MM.1S (cell line): Measurements from ENCODE around the gene ANO2.

ENCODE experiments used
- DNase-seq: peaks from one replicate; pipeline ENCODE4 v3.0.0-alpha.2; 2015
- H2AFZ ChIP-seq: fragments of 300-600 bp; sonication (generic); 2 replicates; pipeline ENCODE4 v1.6.0; 2016; ENCODE audit warnings: antibody characterized with exemption, low read length
- H3F3A ChIP-seq: fragments of 300-600 bp; sonication (generic); 2 replicates; pipeline ENCODE4 v1.6.1; 2016; ENCODE audit warnings: mild to moderate bottlenecking, antibody characterized with exemption, low read length, moderate library complexity, mixed read lengths; ENCODE audit not compliant: insufficient read depth
- H3K27ac ChIP-seq: fragments of 300-600 bp; sonication (generic); 2 replicates; pipeline ENCODE4 v1.5.1; 2016; ENCODE audit warnings: mild to moderate bottlenecking, low read length
- H3K27me3 ChIP-seq: fragments of 300-600 bp; sonication (generic); replicated peaks from 2 replicates; pipeline ENCODE4 v1.6.0; 2016; ENCODE audit warnings: low read length; ENCODE audit not compliant: insufficient read depth
- H3K36me3 ChIP-seq: fragments of 300-600 bp; sonication (generic); replicated peaks from 2 replicates; pipeline ENCODE4 v1.6.1; 2016; ENCODE audit warnings: mild to moderate bottlenecking, low read length, mixed read lengths; ENCODE audit not compliant: insufficient read depth
- H3K4me1 ChIP-seq: fragments of 300-600 bp; sonication (generic); 2 replicates; pipeline ENCODE4 v1.6.1; 2016; ENCODE audit warnings: low read length, mixed read lengths
- H3K4me2 ChIP-seq: fragments of 300-600 bp; sonication (generic); 2 replicates; pipeline ENCODE4 v1.6.0; 2016; ENCODE audit warnings: low read depth, low read length
- H3K4me3 ChIP-seq: fragments of 300-600 bp; sonication (generic); 2 replicates; pipeline ENCODE4 v1.5.1; 2016; ENCODE audit warnings: low read length, mixed read lengths
- H3K79me2 ChIP-seq: fragments of 300-600 bp; sonication (generic); 2 replicates; pipeline ENCODE4 v1.6.1; 2016; ENCODE audit warnings: mixed run types, low read length, mixed read lengths
- H3K9ac ChIP-seq: fragments of 300-600 bp; sonication (generic); 2 replicates; pipeline ENCODE4 v1.6.1; 2016; ENCODE audit warnings: low read length, mixed read lengths
- H3K9me2 ChIP-seq: fragments of 300-600 bp; sonication (generic); replicated peaks from 2 replicates; pipeline ENCODE4 v1.6.1; 2016; ENCODE audit warnings: mild to moderate bottlenecking, low read length, mixed read lengths; ENCODE audit not compliant: insufficient read depth
- H3K9me3 ChIP-seq: fragments of 300-600 bp; sonication (generic); replicated peaks from 2 replicates; pipeline ENCODE4 v1.6.1; 2016; ENCODE audit warnings: mild to moderate bottlenecking, low read length, mixed read lengths; ENCODE audit not compliant: insufficient read depth
- H4K20me1 ChIP-seq: fragments of 300-600 bp; sonication (generic); 2 replicates; pipeline ENCODE4 v1.6.1; 2016; ENCODE audit warnings: mild to moderate bottlenecking, low read length, moderate library complexity, mixed read lengths; ENCODE audit not compliant: insufficient read depth
- EZH2 ChIP-seq: fragments of 300-600 bp; sonication (generic); optimal IDR thresholded peaks from 2 replicates; pipeline ENCODE3; 2017; ENCODE audit warnings: low read depth, mild to moderate bottlenecking, antibody characterized with exemption, low read length, mixed read lengths
- EZH2phosphoT487 ChIP-seq: fragments of 300-600 bp; sonication (generic); IDR thresholded peaks from 2 replicates; pipeline ENCODE4 v1.6.1; 2018; ENCODE audit warnings: antibody characterized with exemption, low read length
- TF ChIP-seq, protein P1 (sequence below): fragments of 300-600 bp; sonication (generic); IDR thresholded peaks from 2 replicates; pipeline ENCODE4 v1.5.1; 2016; ENCODE audit warnings: antibody characterized with exemption, low read length, mixed read lengths

The ANO2 gene

DNA sequence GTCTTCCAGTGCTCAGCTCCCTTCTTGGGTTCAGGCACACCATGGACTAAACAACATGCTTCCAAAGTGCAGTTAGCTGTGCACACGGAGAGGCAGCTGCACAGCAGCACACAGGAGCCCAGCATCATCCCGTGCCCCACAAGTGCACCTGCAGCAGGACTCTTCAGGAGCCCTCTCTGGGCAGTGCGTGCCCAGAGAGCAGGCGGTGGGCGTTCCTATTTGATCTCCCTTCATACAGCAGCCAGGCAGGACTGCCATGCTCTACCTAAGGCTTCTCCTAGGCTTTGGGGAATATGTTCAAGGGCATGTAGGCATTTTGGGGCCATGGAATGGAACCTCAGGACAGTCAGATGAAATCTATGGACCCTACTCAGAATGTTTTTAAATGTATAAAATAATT is 35.5 kb downstream of the ANO2 start:
- Histone ChIP-seq H3K4me3 (no peak overlapping the region), H3K27me3 (no peaks in the 10 kb centered on the region), H3K27ac (no peak overlapping the region), H3K9ac (no peak overlapping the region), H3K4me1 (no peaks in the 10 kb centered on the region), H3K4me2 (no peak overlapping the region), H4K20me1 (no peaks in the 10 kb centered on the region), H3K79me2 (no peaks in the 10 kb centered on the region), H3K36me3 (no peaks in the 10 kb centered on the region), H3F3A (no peaks in the 10 kb centered on the region), H3K9me3 (no peaks in the 10 kb centered on the region), H3K9me2 (no peaks in the 10 kb centered on the region), H2AFZ (no peak overlapping the region)
- TF ChIP-seq, protein P1, sequence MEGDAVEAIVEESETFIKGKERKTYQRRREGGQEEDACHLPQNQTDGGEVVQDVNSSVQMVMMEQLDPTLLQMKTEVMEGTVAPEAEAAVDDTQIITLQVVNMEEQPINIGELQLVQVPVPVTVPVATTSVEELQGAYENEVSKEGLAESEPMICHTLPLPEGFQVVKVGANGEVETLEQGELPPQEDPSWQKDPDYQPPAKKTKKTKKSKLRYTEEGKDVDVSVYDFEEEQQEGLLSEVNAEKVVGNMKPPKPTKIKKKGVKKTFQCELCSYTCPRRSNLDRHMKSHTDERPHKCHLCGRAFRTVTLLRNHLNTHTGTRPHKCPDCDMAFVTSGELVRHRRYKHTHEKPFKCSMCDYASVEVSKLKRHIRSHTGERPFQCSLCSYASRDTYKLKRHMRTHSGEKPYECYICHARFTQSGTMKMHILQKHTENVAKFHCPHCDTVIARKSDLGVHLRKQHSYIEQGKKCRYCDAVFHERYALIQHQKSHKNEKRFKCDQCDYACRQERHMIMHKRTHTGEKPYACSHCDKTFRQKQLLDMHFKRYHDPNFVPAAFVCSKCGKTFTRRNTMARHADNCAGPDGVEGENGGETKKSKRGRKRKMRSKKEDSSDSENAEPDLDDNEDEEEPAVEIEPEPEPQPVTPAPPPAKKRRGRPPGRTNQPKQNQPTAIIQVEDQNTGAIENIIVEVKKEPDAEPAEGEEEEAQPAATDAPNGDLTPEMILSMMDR: no peak
- no peak for TF ChIP-seq EZH2phosphoT487
- no peak for TF ChIP-seq EZH2
- no peak for DNase-seq

DNA sequence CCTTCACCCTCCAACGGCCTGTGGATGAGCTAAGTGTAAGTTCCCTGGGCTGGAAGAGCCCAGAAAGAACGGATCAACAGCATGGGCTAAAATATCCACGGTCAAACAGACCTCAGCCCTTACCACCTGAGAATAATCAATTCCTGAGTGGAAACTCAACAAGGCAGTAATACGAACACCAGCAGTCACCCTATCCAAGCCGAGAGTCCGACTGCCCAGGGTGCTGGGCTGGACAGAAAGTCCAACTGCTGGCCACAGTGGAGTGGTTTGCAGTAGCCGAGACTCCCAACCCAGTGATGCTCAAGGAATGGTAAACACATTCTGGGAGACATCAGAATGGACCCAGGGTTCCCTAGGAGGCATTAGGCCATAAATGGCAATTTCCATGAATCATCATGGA is 36.8 kb downstream of the ANO2 start:
- Histone ChIP-seq H3K9me3 (no peaks in the 10 kb centered on the region), H3F3A (no peaks in the 10 kb centered on the region), H3K4me1 (no peaks in the 10 kb centered on the region), H3K36me3 (no peaks in the 10 kb centered on the region), H3K4me3 (no peak overlapping the region), H3K4me2 (no peak overlapping the region), H3K27ac (no peak overlapping the region), H3K79me2 (no peaks in the 10 kb centered on the region), H3K9me2 (no peaks in the 10 kb centered on the region), H3K9ac (no peak overlapping the region), H4K20me1 (no peaks in the 10 kb centered on the region), H2AFZ (no peak overlapping the region), H3K27me3 (no peaks in the 10 kb centered on the region)
- DNase-seq: no peak
- TF ChIP-seq, protein P1: no peak

DNA sequence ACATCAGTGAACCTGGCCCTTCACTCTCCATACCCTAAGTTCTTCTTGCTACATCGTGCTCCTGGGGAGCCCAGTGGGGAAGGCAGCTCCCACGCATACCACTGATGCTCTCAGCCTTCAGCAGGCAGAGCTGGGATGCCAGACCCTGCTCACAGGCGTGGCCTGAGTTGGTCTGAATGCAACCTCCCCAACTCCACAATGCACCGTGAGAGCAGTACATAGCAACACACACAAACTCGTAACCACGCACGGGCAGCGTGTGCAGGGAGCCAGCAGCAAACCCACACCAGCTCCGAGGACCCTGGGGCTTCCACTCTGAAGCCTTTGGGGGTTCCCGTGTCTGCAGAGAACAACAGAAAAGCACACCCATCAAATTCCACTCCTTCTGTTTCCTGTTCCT is 37.3 kb downstream of the ANO2 start:
- Histone ChIP-seq H3K9me3 (no peaks in the 10 kb centered on the region), H3K4me2 (no peak overlapping the region), H3K9ac (no peak overlapping the region), H4K20me1 (no peaks in the 10 kb centered on the region), H2AFZ (no peak overlapping the region), H3K4me3 (no peak overlapping the region), H3F3A (no peaks in the 10 kb centered on the region), H3K4me1 (no peaks in the 10 kb centered on the region), H3K79me2 (no peaks in the 10 kb centered on the region), H3K27ac (no peak overlapping the region), H3K9me2 (no peaks in the 10 kb centered on the region), H3K27me3 (no peaks in the 10 kb centered on the region), H3K36me3 (no peaks in the 10 kb centered on the region)
- no peak for DNase-seq
- TF ChIP-seq EZH2phosphoT487 (no peak), EZH2 (no peak)
- TF ChIP-seq, protein P1: no peak

DNA sequence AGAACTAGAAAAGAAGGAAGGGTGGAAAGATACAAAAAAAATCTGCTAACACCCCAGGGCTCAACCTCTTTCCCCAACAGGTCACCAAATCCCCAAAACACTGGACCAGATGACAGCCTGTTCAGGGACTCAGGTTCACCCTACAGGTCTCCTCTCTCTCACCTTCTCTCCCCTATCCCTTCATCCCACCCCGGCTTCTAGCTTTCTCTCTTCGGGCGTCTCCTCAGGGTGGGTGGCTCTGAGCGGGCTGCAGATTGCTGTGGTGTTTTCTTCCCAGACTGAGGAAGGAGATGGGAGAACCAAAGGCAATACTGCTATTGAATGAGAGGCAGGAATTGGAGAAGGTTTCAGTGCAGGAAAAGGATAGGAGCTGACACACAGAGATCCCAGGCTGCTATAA is 39.3 kb downstream of the ANO2 start:
- no peak for TF ChIP-seq EZH2
- TF ChIP-seq, protein P1: no peak
- no peak for TF ChIP-seq EZH2phosphoT487
- H3K79me2 ChIP-seq: no peaks in the 10 kb centered on the region

More for the DNA sequence above, 39.3 kb downstream of the ANO2 start:
- no peaks in the 10 kb centered on the region for H3K36me3 ChIP-seq
- H3K4me3 ChIP-seq: no peak overlapping the region
- H3K9me3 ChIP-seq: no peaks in the 10 kb centered on the region
- DNase-seq: no peak
- no peak overlapping the region for H3K27ac ChIP-seq
- no peak overlapping the region for H3K4me2 ChIP-seq
- no peak overlapping the region for H2AFZ ChIP-seq
- H3K4me1 ChIP-seq: no peaks in the 10 kb centered on the region
- H3K9ac ChIP-seq: no peak overlapping the region
- no peaks in the 10 kb centered on the region for H3K27me3 ChIP-seq
- no peaks in the 10 kb centered on the region for H3F3A ChIP-seq
- H4K20me1 ChIP-seq: no peaks in the 10 kb centered on the region
- H3K9me2 ChIP-seq: no peaks in the 10 kb centered on the region
